ENCODE data around the gene NR3C2.
A peak's percentile ranks its signal among the peaks of the same experiment; 100 is the strongest.

NR3C2 gene

GRCh38 chr4:148434075-148434773 is 8.0 kb downstream of the NR3C2 start:
- DNase-seq: peak in 1 of 5 donors; percentile 25

GRCh38 chr4:148431401-148431800 is 10.8 kb downstream of the NR3C2 start:
- DNase-seq: no peak

- DNase-seq: no peak
Observed at GRCh38 chr4:148430854-148431253, 11.4 kb downstream of the NR3C2 start.

- DNase-seq: no peak
Observed at GRCh38 chr4:148429206-148429605, 13.0 kb downstream of the NR3C2 start.

GRCh38 chr4:148426643-148427042 is 15.6 kb downstream of the NR3C2 start:
- no peak for DNase-seq

- DNase-seq: no peak
Observed at GRCh38 chr4:148425327-148426110, 16.7 kb downstream of the NR3C2 start.

- DNase-seq: no peak
Observed at GRCh38 chr4:148420397-148420796, 21.8 kb downstream of the NR3C2 start.

GRCh38 chr4:148415500-148415899 is 26.7 kb downstream of the NR3C2 start:
- no peak for DNase-seq

GRCh38 chr4:148412460-148412994 is 29.7 kb downstream of the NR3C2 start:
- no peak for DNase-seq

- DNase-seq: no peak
Observed at GRCh38 chr4:148405161-148405893, 36.9 kb downstream of the NR3C2 start.

GRCh38 chr4:148398988-148399387 is 43.2 kb downstream of the NR3C2 start:
- no peak for DNase-seq

- DNase-seq: no peak
Observed at GRCh38 chr4:148397771-148398170, 44.4 kb downstream of the NR3C2 start.

GRCh38 chr4:148396986-148397673 is 45.1 kb downstream of the NR3C2 start:
- no peak for DNase-seq

- no peak for DNase-seq
Observed at GRCh38 chr4:148395771-148396170, 46.4 kb downstream of the NR3C2 start.

GRCh38 chr4:148391056-148391455 is 51.2 kb downstream of the NR3C2 start:
- no peak for DNase-seq

- DNase-seq: no peak
Observed at GRCh38 chr4:148390311-148390710, 51.9 kb downstream of the NR3C2 start.

- DNase-seq: no peak
Observed at GRCh38 chr4:148380291-148380690, 61.9 kb downstream of the NR3C2 start.

GRCh38 chr4:148376151-148376550 is 66.1 kb downstream of the NR3C2 start:
- DNase-seq: peak in 4 of 5 donors; percentile 13 to 46 (median 22)

GRCh38 chr4:148375584-148375983 is 66.6 kb downstream of the NR3C2 start:
- no peak for DNase-seq

GRCh38 chr4:148373093-148373492 is 69.1 kb downstream of the NR3C2 start:
- DNase-seq: no peak

- no peak for DNase-seq
Observed at GRCh38 chr4:148369919-148370318, 72.3 kb downstream of the NR3C2 start.

- no peak for DNase-seq
Observed at GRCh38 chr4:148367756-148368155, 74.5 kb downstream of the NR3C2 start.

GRCh38 chr4:148366251-148366650 is 76.0 kb downstream of the NR3C2 start:
- no peak for DNase-seq
